Ascending aorta (tissue), 2 donors: ENCODE results near the gene DVL3. TPM values are rescaled to one million over a fixed set of nuclear protein-coding genes. Genes with fewer than 3 reads are reported as not detected.

Source experiments
- DNase-seq, 2 donors: peaks; one replicate each; pipeline ENCODE4 v3.0.0-alpha.2; 2019; ENCODE audit warnings: low spot score in 2 of 2
- H3K27ac ChIP-seq, 2 donors: fragments of 200-600 bp; sonication (generic); one replicate each; pipeline ENCODE4 v1.5.1; 2016 to 2017; ENCODE audit warnings: mild to moderate bottlenecking in 1 of 2
- H3K27me3 ChIP-seq: fragments of 200-600 bp; sonication (generic); one replicate; pipeline ENCODE4 v1.5.1; 2017
- H3K36me3 ChIP-seq, 2 donors: fragments of 200-600 bp; sonication (generic); one replicate each; pipeline ENCODE4 v1.5.1; 2016
- H3K4me1 ChIP-seq, 2 donors: fragments of 200-600 bp; sonication (generic); one replicate each; pipeline ENCODE4 v1.5.1; 2016 to 2017; ENCODE audit warnings: mild to moderate bottlenecking in 1 of 2
- H3K4me3 ChIP-seq, 2 donors: fragments of 200-600 bp; sonication (generic); one replicate each; pipeline ENCODE4 v1.5.1; 2016 to 2017; ENCODE audit warnings: mild to moderate bottlenecking in 1 of 2
- H3K9me3 ChIP-seq, 2 donors: fragments of 200-600 bp; sonication (generic); one replicate each; pipeline ENCODE4 v1.5.1; 2016
- CTCF ChIP-seq, 3 experiments: fragments of 200-600 bp in 2 of 3; fragments of 450-650 bp in 1 of 3; sonication (generic) in 2 of 3; IDR thresholded peaks; one replicate each; pipeline ENCODE4 v1.5.1; 2016 to 2019; ENCODE audit warnings: antibody characterized with exemption in 3 of 3, mild to moderate bottlenecking in 1 of 3, moderate library complexity in 1 of 3
- intact Hi-C: fragments of 100-400 bp; cut with DNase I; formaldehyde crosslinking; loops from one replicate; pipeline ENCODE4 v1.15.1; 2023
- total RNA-seq: library from RNA; depleted of rRNA; stranded (reverse); fragments of >200 nt; gene quantifications from one replicate; pipeline ENCODE4 v1.1.0, GENCODE V29; 2016

The DVL3 gene
- total RNA-seq, 1 donor from 2014 or later: 36.6 TPM

GRCh38 chr3:184135911-184136260, 19.3 kb upstream of the DVL3 start:
- intact Hi-C loops: loop anchor here (1.0 to 5.0 kb wide), 5 partner anchors 20 to 163 kb away; partner anchors contain the start of genes ABCC5, ALG3, EEF1AKMT4 and PSMD2

GRCh38 chr3:184140436-184140835, 14.7 kb upstream of the DVL3 start:
- no peak for TF ChIP-seq CTCF (IDR thresholded peaks at IDR 0.05)
- H3K9me3 ChIP-seq: no peaks in the 10 kb centered on the region
- intact Hi-C loops: no loop called here
- H3K27ac ChIP-seq: no peak overlapping the region
- DNase-seq: no peak
- no peak overlapping the region for H3K4me3 ChIP-seq
- H3K27me3 ChIP-seq: no peaks in the 10 kb centered on the region
- H3K36me3 ChIP-seq: peaks cover 55 to 65% of the 10 kb centered on the region in 2 donors
- peaks cover 3 to 9% of the 10 kb centered on the region in 2 donors for H3K4me1 ChIP-seq

More at GRCh38 chr3:184135911-184136260, 19.3 kb upstream of the DVL3 start:
- Histone ChIP-seq H3K27ac (peak overlapping the region; percentile 90 to 91), H3K9me3 (no peaks in the 10 kb centered on the region), H3K4me1 (peaks cover 3 to 9% of the 10 kb centered on the region in 2 donors), H3K4me3 (peak overlapping the region; percentile 74 to 91), H3K36me3 (peaks cover 10 to 19% of the 10 kb centered on the region in 2 donors), H3K27me3 (no peaks in the 10 kb centered on the region)
- no peak for TF ChIP-seq CTCF (IDR thresholded peaks at IDR 0.05)
- DNase-seq: no peak

GRCh38 chr3:184142199-184142598, 13.0 kb upstream of the DVL3 start:
- peaks cover 64 to 70% of the 10 kb centered on the region in 2 donors for H3K36me3 ChIP-seq
- no peak for TF ChIP-seq CTCF (IDR thresholded peaks at IDR 0.05)
- no peak for DNase-seq
- H3K27me3 ChIP-seq: no peaks in the 10 kb centered on the region
- no peaks in the 10 kb centered on the region for H3K9me3 ChIP-seq
- no peak overlapping the region for H3K4me3 ChIP-seq
- H3K27ac ChIP-seq: no peak overlapping the region
- intact Hi-C loops: no loop called here
- H3K4me1 ChIP-seq: no peaks in the 10 kb centered on the region

GRCh38 chr3:184143327-184143726, 11.8 kb upstream of the DVL3 start:
- Histone ChIP-seq H3K36me3 (peaks cover 64 to 70% of the 10 kb centered on the region in 2 donors), H3K27ac (no peak overlapping the region), H3K9me3 (no peaks in the 10 kb centered on the region), H3K4me1 (no peaks in the 10 kb centered on the region), H3K4me3 (no peak overlapping the region), H3K27me3 (no peaks in the 10 kb centered on the region)
- intact Hi-C loops: no loop called here
- no peak for TF ChIP-seq CTCF (IDR thresholded peaks at IDR 0.05)
- DNase-seq: no peak

GRCh38 chr3:184144505-184144904, 10.7 kb upstream of the DVL3 start:
- no peak for TF ChIP-seq CTCF (IDR thresholded peaks at IDR 0.05)

GRCh38 chr3:184145111-184145524, 10.1 kb upstream of the DVL3 start:
- Histone ChIP-seq H3K4me3 (no peak overlapping the region), H3K36me3 (peaks cover 58 to 61% of the 10 kb centered on the region in 2 donors), H3K9me3 (no peaks in the 10 kb centered on the region), H3K4me1 (no peaks in the 10 kb centered on the region), H3K27me3 (no peaks in the 10 kb centered on the region), H3K27ac (no peak overlapping the region)
- peak in 1 of 3 experiments; percentile 35 for TF ChIP-seq CTCF (IDR thresholded peaks at IDR 0.05)
- no peak for DNase-seq
- intact Hi-C loops: no loop called here

More at GRCh38 chr3:184144505-184144904, 10.7 kb upstream of the DVL3 start:
- Histone ChIP-seq H3K36me3 (peaks cover 61 to 64% of the 10 kb centered on the region in 2 donors), H3K27me3 (no peaks in the 10 kb centered on the region), H3K4me3 (no peak overlapping the region), H3K4me1 (no peaks in the 10 kb centered on the region), H3K27ac (no peak overlapping the region), H3K9me3 (no peaks in the 10 kb centered on the region)
- intact Hi-C loops: no loop called here
- DNase-seq: no peak
